ENCODE data around the gene PPDPF.

PPDPF gene

GRCh38 chr20:63532449-63532971 is 11.9 kb downstream of the PPDPF start:
- Histone ChIP-seq H3K36me3 (no peaks in the 10 kb centered on the region), H3K9me3 (ENCODE audit: severe bottlenecking) (no peaks in the 10 kb centered on the region), H3K27ac (no peak overlapping the region), H3K27me3 (ENCODE audit: insufficient read depth, low read depth, severe bottlenecking) (no peaks in the 10 kb centered on the region), H3K4me3 (ENCODE audit: low read depth, low read length) (no peak overlapping the region)
- DNase-seq, result no peak
- TF ChIP-seq, protein P1, sequence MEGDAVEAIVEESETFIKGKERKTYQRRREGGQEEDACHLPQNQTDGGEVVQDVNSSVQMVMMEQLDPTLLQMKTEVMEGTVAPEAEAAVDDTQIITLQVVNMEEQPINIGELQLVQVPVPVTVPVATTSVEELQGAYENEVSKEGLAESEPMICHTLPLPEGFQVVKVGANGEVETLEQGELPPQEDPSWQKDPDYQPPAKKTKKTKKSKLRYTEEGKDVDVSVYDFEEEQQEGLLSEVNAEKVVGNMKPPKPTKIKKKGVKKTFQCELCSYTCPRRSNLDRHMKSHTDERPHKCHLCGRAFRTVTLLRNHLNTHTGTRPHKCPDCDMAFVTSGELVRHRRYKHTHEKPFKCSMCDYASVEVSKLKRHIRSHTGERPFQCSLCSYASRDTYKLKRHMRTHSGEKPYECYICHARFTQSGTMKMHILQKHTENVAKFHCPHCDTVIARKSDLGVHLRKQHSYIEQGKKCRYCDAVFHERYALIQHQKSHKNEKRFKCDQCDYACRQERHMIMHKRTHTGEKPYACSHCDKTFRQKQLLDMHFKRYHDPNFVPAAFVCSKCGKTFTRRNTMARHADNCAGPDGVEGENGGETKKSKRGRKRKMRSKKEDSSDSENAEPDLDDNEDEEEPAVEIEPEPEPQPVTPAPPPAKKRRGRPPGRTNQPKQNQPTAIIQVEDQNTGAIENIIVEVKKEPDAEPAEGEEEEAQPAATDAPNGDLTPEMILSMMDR (IDR thresholded peaks at IDR 0.05; ENCODE audit: low read depth, low read length), result no peak

GRCh38 chr20:63533388-63533787 is 12.8 kb downstream of the PPDPF start:
- no peaks in the 10 kb centered on the region for H3K9me3 ChIP-seq (ENCODE audit: severe bottlenecking)
- DNase-seq, result no peak
- H3K27me3 ChIP-seq (ENCODE audit: insufficient read depth, low read depth, severe bottlenecking), result no peaks in the 10 kb centered on the region
- TF ChIP-seq, protein P1 (IDR thresholded peaks at IDR 0.05; ENCODE audit: low read depth, low read length), result no peak
- H3K27ac ChIP-seq, result no peak overlapping the region; the same call in 1 of the 2 replicates
- no peak overlapping the region for H3K4me3 ChIP-seq (ENCODE audit: low read depth, low read length)
- no peaks in the 10 kb centered on the region for H3K36me3 ChIP-seq

DNA sequence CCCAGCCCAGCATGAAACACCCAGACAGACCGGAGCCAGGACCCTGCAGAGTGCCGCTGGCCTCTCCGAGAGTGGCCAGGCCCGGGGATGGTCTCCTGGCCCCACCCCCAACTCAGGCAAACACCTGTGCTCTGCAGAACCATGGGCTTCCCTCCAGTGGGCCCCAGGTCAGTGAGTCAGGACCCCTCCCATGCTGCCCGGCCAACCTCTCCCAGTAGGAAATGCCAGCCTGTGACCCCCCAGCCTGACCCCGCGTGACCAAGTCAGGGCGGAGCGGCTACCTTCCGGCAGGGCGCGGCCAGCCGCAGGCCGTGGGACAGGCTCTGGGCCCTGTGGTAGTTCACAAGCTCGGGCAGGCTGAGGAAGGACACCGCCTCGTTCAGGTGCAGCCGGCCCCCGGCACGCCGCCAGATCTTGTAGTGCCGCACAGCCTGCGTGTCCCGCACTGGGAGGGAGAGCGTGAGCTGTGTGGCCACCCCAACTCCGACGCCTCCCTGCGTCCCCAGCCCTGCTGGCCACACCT is 13.4 kb downstream of the PPDPF start:
- Histone ChIP-seq H3K27me3 (ENCODE audit: insufficient read depth, low read depth, severe bottlenecking) (no peaks in the 10 kb centered on the region), H3K4me3 (ENCODE audit: low read depth, low read length) (no peak overlapping the region), H3K27ac (no peak overlapping the region; the same call in 1 of the 2 replicates), H3K36me3 (no peaks in the 10 kb centered on the region), H3K9me3 (ENCODE audit: severe bottlenecking) (no peaks in the 10 kb centered on the region)
- peak; percentile 9 for DNase-seq
- TF ChIP-seq, protein P1 (IDR thresholded peaks at IDR 0.05; ENCODE audit: low read depth, low read length), result no peak

- no peaks in the 10 kb centered on the region for H3K36me3 ChIP-seq
- H3K27ac ChIP-seq, result no peak overlapping the region
- DNase-seq, result no peak
- no peaks in the 10 kb centered on the region for H3K27me3 ChIP-seq (ENCODE audit: insufficient read depth, low read depth, severe bottlenecking)
- TF ChIP-seq, protein P1 (IDR thresholded peaks at IDR 0.05; ENCODE audit: low read depth, low read length), result no peak
- H3K4me3 ChIP-seq (ENCODE audit: low read depth, low read length), result no peak overlapping the region
- no peaks in the 10 kb centered on the region for H3K9me3 ChIP-seq (ENCODE audit: severe bottlenecking)
Observed at GRCh38 chr20:63534427-63534830, 13.9 kb downstream of the PPDPF start.

DNA sequence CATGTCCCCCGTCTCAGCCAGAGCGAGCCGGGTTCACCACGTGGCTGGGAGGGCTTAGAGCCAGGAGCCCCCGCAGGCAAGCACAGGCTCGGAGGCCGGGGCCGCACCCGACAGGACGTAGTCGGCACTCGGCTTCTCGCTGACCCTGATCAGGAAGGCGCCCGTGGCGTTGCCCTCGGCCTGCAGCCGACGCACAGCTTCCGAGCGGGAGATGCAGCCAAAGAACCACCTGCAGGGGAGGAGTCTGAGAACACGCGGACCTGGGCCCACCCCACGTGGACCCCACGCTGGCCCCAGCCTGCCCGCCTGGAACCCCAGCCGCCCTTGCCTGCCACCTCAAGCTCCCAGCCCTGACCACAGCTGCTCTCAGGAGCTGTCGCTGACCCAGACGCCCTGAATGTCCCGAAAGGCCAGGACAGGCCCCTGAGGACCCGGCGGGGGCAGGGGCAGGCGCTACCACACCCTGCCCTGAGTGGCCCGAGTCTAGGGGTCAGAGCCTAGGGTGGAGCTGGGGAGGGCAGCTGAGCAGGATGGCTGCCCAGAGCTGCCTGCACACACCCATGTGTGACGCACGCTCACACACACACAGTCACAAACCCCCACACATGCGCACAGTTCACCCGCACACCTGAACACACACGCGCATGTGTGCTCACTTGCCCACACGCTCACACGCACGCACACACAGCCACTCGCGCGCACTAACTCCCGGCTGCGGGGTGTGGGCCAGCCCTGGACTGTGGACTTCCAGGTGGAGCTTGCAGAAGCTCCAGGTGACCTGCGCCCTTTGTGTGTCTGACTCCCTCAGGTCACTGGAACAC is 14.5 kb downstream of the PPDPF start:
- Histone ChIP-seq H3K27me3 (ENCODE audit: insufficient read depth, low read depth, severe bottlenecking) (no peaks in the 10 kb centered on the region), H3K36me3 (no peaks in the 10 kb centered on the region), H3K9me3 (ENCODE audit: severe bottlenecking) (no peaks in the 10 kb centered on the region), H3K4me3 (ENCODE audit: low read depth, low read length) (no peak overlapping the region), H3K27ac (no peak overlapping the region)
- no peak for DNase-seq
- TF ChIP-seq, protein P1 (IDR thresholded peaks at IDR 0.05; ENCODE audit: low read depth, low read length), result no peak

All from WERI-Rb-1 (cell line).